Transverse colon (tissue), 4 donors: Measurements from ENCODE around the gene SEMA5B.

Source experiments
- CTCF ChIP-seq, 5 experiments: fragments of 200-600 bp in 3 of 5; fragments of 450-650 bp in 2 of 5; sonication (generic) in 3 of 5; IDR thresholded peaks; 1 replicate in 2 of 5; 2 replicates in 3 of 5; pipeline ENCODE4 v1.5.1; 2016 to 2017; ENCODE audit warnings: antibody characterized with exemption in 5 of 5, inconsistent platforms in 3 of 5, mild to moderate bottlenecking in 2 of 5, moderate library complexity in 1 of 5
- POLR2A ChIP-seq: fragments of 450-650 bp; IDR thresholded peaks from one replicate; pipeline ENCODE4 v1.6.1; 2016; ENCODE audit warnings: antibody characterized with exemption, mild to moderate bottlenecking, moderate library complexity
- POLR2AphosphoS5 ChIP-seq, 3 donors: sonication (generic); formaldehyde crosslinking; IDR thresholded peaks; one replicate each; pipeline ENCODE4 v1.6.1; 2016; ENCODE audit warnings: antibody characterized with exemption in 3 of 3

GRCh38 chr3:122917412-122917811, 110.2 kb downstream of the SEMA5B start:
- TF ChIP-seq CTCF (IDR thresholded peaks at IDR 0.05): no peak
- no peak for TF ChIP-seq POLR2A
- TF ChIP-seq POLR2AphosphoS5 (IDR thresholded peaks at IDR 0.05): no peak
